ENCODE measurements around the gene PDCD1. TPM values are rescaled to one million over a fixed set of nuclear protein-coding genes. Genes with fewer than 3 reads are reported as not detected.

The PDCD1 gene
- total RNA-seq, 1 donor from 2014 or later, result not detected

- Mint-ChIP-seq H3K4me1 (ENCODE audit: unreplicated experiment) (peaks cover 4% of the 10 kb centered on the region), H3K36me3 (ENCODE audit: low read depth, unreplicated experiment) (peaks cover 30% of the 10 kb centered on the region), H3K9me3 (ENCODE audit: unreplicated experiment) (no peaks in the 10 kb centered on the region), H3K27ac (ENCODE audit: unreplicated experiment) (peak overlapping the region; percentile 64), H3K4me3 (ENCODE audit: unreplicated experiment) (peak overlapping the region; percentile 49), H3K27me3 (ENCODE audit: unreplicated experiment) (peaks cover 7% of the 10 kb centered on the region)
- no peak for TF ChIP-seq CTCF (IDR thresholded peaks at IDR 0.05; ENCODE audit: unreplicated experiment)
- DNase-seq (ENCODE audit: low spot score), result no peak
These were observed 29.3 kb upstream of the PDCD1 start for GRCh38 chr2:241887806-241888522.

GRCh38 chr2:241886840-241887447 lies 28.2 kb upstream of the PDCD1 start:
- no peak overlapping the region for H3K27ac Mint-ChIP-seq (ENCODE audit: unreplicated experiment)

GRCh38 chr2:241885946-241886643 lies 27.4 kb upstream of the PDCD1 start:
- H3K27me3 Mint-ChIP-seq (ENCODE audit: unreplicated experiment), result peaks cover 11% of the 10 kb centered on the region
- peaks cover 33% of the 10 kb centered on the region for H3K36me3 Mint-ChIP-seq (ENCODE audit: low read depth, unreplicated experiment)
- H3K27ac Mint-ChIP-seq (ENCODE audit: unreplicated experiment), result peak overlapping the region; percentile 37
- no peak for DNase-seq (ENCODE audit: low spot score)
- H3K4me1 Mint-ChIP-seq (ENCODE audit: unreplicated experiment), result peaks cover 9% of the 10 kb centered on the region
- TF ChIP-seq CTCF (IDR thresholded peaks at IDR 0.05; ENCODE audit: unreplicated experiment), result no peak
- H3K4me3 Mint-ChIP-seq (ENCODE audit: unreplicated experiment), result peak overlapping the region; percentile 68
- no peaks in the 10 kb centered on the region for H3K9me3 Mint-ChIP-seq (ENCODE audit: unreplicated experiment)

More at GRCh38 chr2:241886840-241887447, 28.2 kb upstream of the PDCD1 start:
- peaks cover 9% of the 10 kb centered on the region for H3K4me1 Mint-ChIP-seq (ENCODE audit: unreplicated experiment)
- H3K4me3 Mint-ChIP-seq (ENCODE audit: unreplicated experiment), result no peak overlapping the region
- peaks cover 11% of the 10 kb centered on the region for H3K27me3 Mint-ChIP-seq (ENCODE audit: unreplicated experiment)
- peaks cover 33% of the 10 kb centered on the region for H3K36me3 Mint-ChIP-seq (ENCODE audit: low read depth, unreplicated experiment)
- DNase-seq (ENCODE audit: low spot score), result no peak
- H3K9me3 Mint-ChIP-seq (ENCODE audit: unreplicated experiment), result no peaks in the 10 kb centered on the region
- no peak for TF ChIP-seq CTCF (IDR thresholded peaks at IDR 0.05; ENCODE audit: unreplicated experiment)

- no peak for DNase-seq (ENCODE audit: low spot score)
- peaks cover 13% of the 10 kb centered on the region for H3K4me1 Mint-ChIP-seq (ENCODE audit: unreplicated experiment)
- H3K27ac Mint-ChIP-seq (ENCODE audit: unreplicated experiment), result no peak overlapping the region
- TF ChIP-seq CTCF (IDR thresholded peaks at IDR 0.05; ENCODE audit: unreplicated experiment), result no peak
- H3K36me3 Mint-ChIP-seq (ENCODE audit: low read depth, unreplicated experiment), result peaks cover 36% of the 10 kb centered on the region
- peaks cover 11% of the 10 kb centered on the region for H3K27me3 Mint-ChIP-seq (ENCODE audit: unreplicated experiment)
- no peak overlapping the region for H3K4me3 Mint-ChIP-seq (ENCODE audit: unreplicated experiment)
- H3K9me3 Mint-ChIP-seq (ENCODE audit: unreplicated experiment), result no peaks in the 10 kb centered on the region
These were observed 26.7 kb upstream of the PDCD1 start for GRCh38 chr2:241885291-241885945.
